Natural killer cell (primary cell): ENCODE measurements around the gene LZTR1. TPM values are rescaled to one million over a fixed set of nuclear protein-coding genes. Genes with fewer than 3 reads are reported as not detected.

ENCODE experiments used
- ATAC-seq, 3 donors: fragments of 150-1000 bp in 2 of 3; fragments of 200-7000 bp in 1 of 3; cut with Tn5 transposase; 1 replicate in 1 of 3; 2 replicates in 2 of 3; pipeline ENCODE4 v1.10.0; 2021; ENCODE audit warnings: mild to moderate bottlenecking in 2 of 3, moderate library complexity in 2 of 3
- DNase-seq, 2 donors: peaks; one replicate each; pipeline versions ENCODE4 v3.0.0 to v3.0.0-alpha.2; 2013 to 2021; ENCODE audit warnings: mixed read lengths in 1 of 2
- H3K27ac ChIP-seq: one replicate; pipeline ENCODE4 v1.5.1; 2013; ENCODE audit warnings: mild to moderate bottlenecking, low read length
- H3K27me3 ChIP-seq: one replicate; pipeline ENCODE4 v1.6.1; 2013; ENCODE audit warnings: low read length; ENCODE audit not compliant: control insufficient read depth, insufficient read depth
- H3K36me3 ChIP-seq: one replicate; pipeline ENCODE4 v1.6.1; 2013; ENCODE audit warnings: low read length; ENCODE audit not compliant: control insufficient read depth, insufficient read depth
- H3K4me1 ChIP-seq: one replicate; pipeline ENCODE4 v1.6.1; 2013; ENCODE audit warnings: low read length; ENCODE audit not compliant: control insufficient read depth, insufficient read depth
- H3K4me3 ChIP-seq: one replicate; pipeline ENCODE4 v1.5.1; 2013; ENCODE audit warnings: low read length
- H3K9me3 ChIP-seq: one replicate; pipeline ENCODE4 v1.6.1; 2013; ENCODE audit warnings: low read length; ENCODE audit not compliant: control insufficient read depth, insufficient read depth
- H3K27ac Mint-ChIP-seq, 2 donors: one replicate each; pipeline ENCODE4 v1.8.0; 2022; ENCODE audit warnings: mild to moderate bottlenecking in 2 of 2, mixed read lengths in 2 of 2, moderate library complexity in 1 of 2
- H3K27me3 Mint-ChIP-seq, 2 donors: one replicate each; pipeline ENCODE4 v1.8.0; 2022; ENCODE audit warnings: low read depth in 2 of 2, mixed read lengths in 2 of 2
- H3K36me3 Mint-ChIP-seq: one replicate; pipeline ENCODE4 v1.8.0; 2022; ENCODE audit warnings: mixed read lengths
- H3K4me1 Mint-ChIP-seq, 2 donors: one replicate each; pipeline ENCODE4 v1.8.0; 2022; ENCODE audit warnings: mixed read lengths in 2 of 2
- H3K4me3 Mint-ChIP-seq: one replicate; pipeline ENCODE4 v1.8.0; 2022; ENCODE audit warnings: mild to moderate bottlenecking, moderate library complexity, mixed read lengths
- H3K9me3 Mint-ChIP-seq, 2 donors: one replicate each; pipeline ENCODE4 v1.8.0; 2022; ENCODE audit warnings: mixed read lengths in 2 of 2
- CTCF ChIP-seq: fragments of 200-600 bp; IDR thresholded peaks from one replicate; pipeline ENCODE4 v1.8.0; 2022; ENCODE audit warnings: antibody characterized with exemption
- WGBS: methylation state at CpG from one replicate; pipeline ENCODE4 v1.1.7; 2013; ENCODE audit warnings: missing lambda C conversion rate; ENCODE audit not compliant: insufficient coverage; 5-methylcytosine and 5-hydroxymethylcytosine counted together
- intact Hi-C: fragments of 100-400 bp; cut with micrococcal nuclease; formaldehyde crosslinking; loops from one replicate; pipeline ENCODE4 v1.14.2; 2022
- total RNA-seq, 4 donors: library from RNA; stranded (reverse); fragments of 120-200 nt in 1 of 4; gene quantifications; one replicate each; pipeline versions ENCODE4 v1.2.3 to v1.2.4, GENCODE V29; 2013 to 2022

Gene LZTR1
- total RNA-seq, 3 donors from 2014 or later (not counting 1 experiment from before 2014, with no cell fraction given): 71.9 to 85.0 (median 82.0) TPM

- 92% methylated on average over 17 of the region's 17 CpGs for WGBS
- H3K4me3 Mint-ChIP-seq: no peak overlapping the region
- H3K36me3 Mint-ChIP-seq: no peaks in the 10 kb centered on the region
- ATAC-seq (no peak), DNase-seq (no peak)
- peaks cover 2 to 3% of the 10 kb centered on the region in 2 donors for H3K9me3 Mint-ChIP-seq
- intact Hi-C loops: no loop called here
- no peaks in the 10 kb centered on the region for H3K27me3 Mint-ChIP-seq
- H3K4me1 Mint-ChIP-seq: peaks cover 17 to 36% of the 10 kb centered on the region in 2 donors
- no peaks in the 10 kb centered on the region for H3K36me3 ChIP-seq
- no peak overlapping the region for H3K4me3 ChIP-seq
- H3K27ac Mint-ChIP-seq: no peak overlapping the region
- H3K9me3 ChIP-seq: peaks cover 6% of the 10 kb centered on the region
- H3K4me1 ChIP-seq: peaks cover 33% of the 10 kb centered on the region
- no peak for TF ChIP-seq CTCF
- H3K27me3 ChIP-seq: no peaks in the 10 kb centered on the region
- H3K27ac ChIP-seq: no peak overlapping the region
These were observed 4.5 kb upstream of the LZTR1 start for GRCh38 chr22:20977516-20978170.

GRCh38 chr22:20978419-20978818, 3.7 kb upstream of the LZTR1 start:
- Mint-ChIP-seq H3K9me3 (peaks cover 2 to 3% of the 10 kb centered on the region in 2 donors), H3K27ac (peak overlapping the region in 1 of 2 donors; percentile 84), H3K27me3 (no peaks in the 10 kb centered on the region), H3K4me1 (peaks cover 19 to 40% of the 10 kb centered on the region in 2 donors), H3K4me3 (no peak overlapping the region), H3K36me3 (no peaks in the 10 kb centered on the region)
- WGBS: 90% methylated on average over 2 of the region's 2 CpGs
- no peaks in the 10 kb centered on the region for H3K36me3 ChIP-seq
- intact Hi-C loops: no loop called here
- TF ChIP-seq CTCF: no peak
- no peak for DNase-seq
- no peaks in the 10 kb centered on the region for H3K27me3 ChIP-seq
- peaks cover 32% of the 10 kb centered on the region for H3K4me1 ChIP-seq
- ATAC-seq: no peak
- no peak overlapping the region for H3K27ac ChIP-seq
- peaks cover 6% of the 10 kb centered on the region for H3K9me3 ChIP-seq
- no peak overlapping the region for H3K4me3 ChIP-seq

GRCh38 chr22:20979243-20979809, 2.8 kb upstream of the LZTR1 start:
- Histone ChIP-seq H3K9me3 (peaks cover 6% of the 10 kb centered on the region), H3K27ac (no peak overlapping the region), H3K36me3 (no peaks in the 10 kb centered on the region), H3K4me1 (peaks cover 32% of the 10 kb centered on the region), H3K4me3 (no peak overlapping the region), H3K27me3 (no peaks in the 10 kb centered on the region)
- H3K27ac Mint-ChIP-seq: peak overlapping the region; percentile 77 to 84
- DNase-seq: peak; percentile 53 to 80
- H3K4me3 Mint-ChIP-seq: peak overlapping the region; percentile 84
- TF ChIP-seq CTCF: no peak
- ATAC-seq: peak; percentile 72 to 82 (median 79)
- intact Hi-C loops: no loop called here
- H3K36me3 Mint-ChIP-seq: no peaks in the 10 kb centered on the region
- 21% methylated on average over 39 of the region's 39 CpGs for WGBS
- H3K27me3 Mint-ChIP-seq: no peaks in the 10 kb centered on the region
- peaks cover 27 to 46% of the 10 kb centered on the region in 2 donors for H3K4me1 Mint-ChIP-seq
- peaks cover 2 to 3% of the 10 kb centered on the region in 2 donors for H3K9me3 Mint-ChIP-seq
